A673 (cell line): Measurements from ENCODE around the gene AFG1L.
"Not testable (repeated sequence)": the region's sequence is repeated elsewhere in the genome, so short reads cannot be mapped to it uniquely, and the experiment has no call there.

ENCODE experiments used
- EZH2 ChIP-seq: fragments of 200-600 bp; sonication (generic); IDR thresholded peaks from 2 replicates; pipeline ENCODE4 v1.6.1; 2017; ENCODE audit warnings: borderline replicate concordance, low read depth, mild to moderate bottlenecking, mixed read lengths, antibody characterized with exemption, low read length; ENCODE audit not compliant: poor library complexity, severe bottlenecking
- TF ChIP-seq, protein P1 (sequence below): fragments of 300-800, 200-600 bp; sonication (generic); conservative IDR thresholded peaks from 2 replicates; pipeline ENCODE4 v1.5.1; 2017; ENCODE audit warnings: low read depth, mild to moderate bottlenecking, antibody characterized with exemption, low read length, moderate library complexity, mixed read lengths

DNA sequence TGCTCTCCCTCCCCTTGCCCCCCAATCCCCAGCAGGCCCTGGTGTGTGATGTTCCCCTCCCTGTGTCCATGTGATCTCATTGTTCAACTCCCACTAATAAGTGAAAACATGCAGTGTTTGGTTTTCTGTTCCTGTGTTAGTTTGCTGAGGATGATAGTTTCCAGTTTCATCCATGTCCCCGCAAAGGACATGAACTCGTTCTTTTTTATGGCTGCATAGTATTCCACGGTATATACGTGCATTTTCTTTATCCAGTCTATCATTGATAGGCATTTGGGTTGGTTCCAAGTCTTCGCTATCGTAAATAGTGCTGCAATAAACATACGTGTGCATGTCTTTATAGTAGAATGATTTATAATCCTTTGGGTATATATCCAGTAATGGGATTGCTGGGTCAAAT is 49.8 kb upstream of the AFG1L start:
- not testable (repeated sequence) for TF ChIP-seq EZH2
- TF ChIP-seq, protein P1, sequence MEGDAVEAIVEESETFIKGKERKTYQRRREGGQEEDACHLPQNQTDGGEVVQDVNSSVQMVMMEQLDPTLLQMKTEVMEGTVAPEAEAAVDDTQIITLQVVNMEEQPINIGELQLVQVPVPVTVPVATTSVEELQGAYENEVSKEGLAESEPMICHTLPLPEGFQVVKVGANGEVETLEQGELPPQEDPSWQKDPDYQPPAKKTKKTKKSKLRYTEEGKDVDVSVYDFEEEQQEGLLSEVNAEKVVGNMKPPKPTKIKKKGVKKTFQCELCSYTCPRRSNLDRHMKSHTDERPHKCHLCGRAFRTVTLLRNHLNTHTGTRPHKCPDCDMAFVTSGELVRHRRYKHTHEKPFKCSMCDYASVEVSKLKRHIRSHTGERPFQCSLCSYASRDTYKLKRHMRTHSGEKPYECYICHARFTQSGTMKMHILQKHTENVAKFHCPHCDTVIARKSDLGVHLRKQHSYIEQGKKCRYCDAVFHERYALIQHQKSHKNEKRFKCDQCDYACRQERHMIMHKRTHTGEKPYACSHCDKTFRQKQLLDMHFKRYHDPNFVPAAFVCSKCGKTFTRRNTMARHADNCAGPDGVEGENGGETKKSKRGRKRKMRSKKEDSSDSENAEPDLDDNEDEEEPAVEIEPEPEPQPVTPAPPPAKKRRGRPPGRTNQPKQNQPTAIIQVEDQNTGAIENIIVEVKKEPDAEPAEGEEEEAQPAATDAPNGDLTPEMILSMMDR = not testable (repeated sequence)
